ENCODE measurements around the gene VMAC. TPM values are rescaled to one million over a fixed set of nuclear protein-coding genes. Genes with fewer than 3 reads are reported as not detected.

Gene VMAC
- total RNA-seq, 1 experiment from 2014 or later, result 7.1 TPM

- H3K9me2 ChIP-seq (ENCODE audit: insufficient read depth), result no peaks in the 10 kb centered on the region
- H3K4me1 ChIP-seq (replicated peaks; ENCODE audit: insufficient read depth), result no peaks in the 10 kb centered on the region
- no TSS peak for BruUV-seq (replicated peaks)
- ChIA-PET POLR2A (ENCODE audit: unreplicated experiment) (no interaction called here), CTCF (no interaction called here)
- H3K4me2 ChIP-seq, result no peak overlapping the region
- H2AFZ ChIP-seq, result no peak overlapping the region
- DNase-seq, result no peak
- H4K20me1 ChIP-seq (ENCODE audit: insufficient read depth), result no peaks in the 10 kb centered on the region
- H3K27ac ChIP-seq, result no peak overlapping the region
- H3K4me3 ChIP-seq, result no peak overlapping the region
- H3K79me2 ChIP-seq (ENCODE audit: low read depth), result no peaks in the 10 kb centered on the region
- H3K9me3 ChIP-seq (ENCODE audit: insufficient read depth, low read depth), result no peaks in the 10 kb centered on the region
- no peaks in the 10 kb centered on the region for H3F3A ChIP-seq (ENCODE audit: insufficient read depth, low read depth)
- intact Hi-C loops (cut with micrococcal nuclease; ENCODE audit: unreplicated experiment), result no loop called here
- H3K36me3 ChIP-seq (ENCODE audit: low read depth), result no peaks in the 10 kb centered on the region
- TF ChIP-seq CTCF (conservative IDR thresholded peaks at IDR 0.05) (no peak), EZH2 (IDR thresholded peaks at IDR 0.05; ENCODE audit: low read depth) (no peak)
- H3K27me3 ChIP-seq (ENCODE audit: insufficient read depth, low read depth), result no peaks in the 10 kb centered on the region
Measured at GRCh38 chr19:5863030-5863665, 41.5 kb upstream of the VMAC start.

- intact Hi-C loops (cut with micrococcal nuclease; ENCODE audit: unreplicated experiment), result no loop called here
- Histone ChIP-seq H3F3A (ENCODE audit: insufficient read depth, low read depth) (no peaks in the 10 kb centered on the region), H3K9me3 (ENCODE audit: insufficient read depth, low read depth) (no peaks in the 10 kb centered on the region), H3K27ac (no peak overlapping the region), H3K4me1 (replicated peaks; ENCODE audit: insufficient read depth) (no peaks in the 10 kb centered on the region), H3K79me2 (ENCODE audit: low read depth) (no peaks in the 10 kb centered on the region), H3K4me2 (no peak overlapping the region), H3K4me3 (no peak overlapping the region), H4K20me1 (ENCODE audit: insufficient read depth) (no peaks in the 10 kb centered on the region), H2AFZ (no peak overlapping the region), H3K27me3 (ENCODE audit: insufficient read depth, low read depth) (no peaks in the 10 kb centered on the region), H3K36me3 (ENCODE audit: low read depth) (no peaks in the 10 kb centered on the region), H3K9me2 (ENCODE audit: insufficient read depth) (no peaks in the 10 kb centered on the region)
- no TSS peak for BruUV-seq (replicated peaks)
- ChIA-PET CTCF (no interaction called here), POLR2A (ENCODE audit: unreplicated experiment) (no interaction called here)
- TF ChIP-seq EZH2 (IDR thresholded peaks at IDR 0.05; ENCODE audit: low read depth) (no peak), CTCF (conservative IDR thresholded peaks at IDR 0.05) (no peak)
- no peak for DNase-seq
Measured at GRCh38 chr19:5864013-5864720, 40.5 kb upstream of the VMAC start.

- DNase-seq, result no peak
- Histone ChIP-seq H3K4me1 (replicated peaks; ENCODE audit: insufficient read depth) (no peaks in the 10 kb centered on the region), H3K9me2 (ENCODE audit: insufficient read depth) (no peaks in the 10 kb centered on the region), H3K27ac (no peak overlapping the region), H3K36me3 (ENCODE audit: low read depth) (no peaks in the 10 kb centered on the region), H3K79me2 (ENCODE audit: low read depth) (no peaks in the 10 kb centered on the region), H3K9me3 (ENCODE audit: insufficient read depth, low read depth) (no peaks in the 10 kb centered on the region), H3K4me3 (no peak overlapping the region), H3F3A (ENCODE audit: insufficient read depth, low read depth) (no peaks in the 10 kb centered on the region), H3K27me3 (ENCODE audit: insufficient read depth, low read depth) (no peaks in the 10 kb centered on the region), H4K20me1 (ENCODE audit: insufficient read depth) (no peaks in the 10 kb centered on the region), H2AFZ (no peak overlapping the region), H3K4me2 (no peak overlapping the region)
- BruUV-seq (replicated peaks), result no TSS peak
- POLR2A ChIA-PET (ENCODE audit: unreplicated experiment), result no interaction called here
- CTCF ChIA-PET, result no interaction called here
- TF ChIP-seq CTCF (conservative IDR thresholded peaks at IDR 0.05) (no peak; the same call in 1 of the 2 replicates), EZH2 (IDR thresholded peaks at IDR 0.05; ENCODE audit: low read depth) (no peak)
- intact Hi-C loops (cut with micrococcal nuclease; ENCODE audit: unreplicated experiment), result no loop called here
Measured at GRCh38 chr19:5864725-5865486, 39.8 kb upstream of the VMAC start.
